Activated CD4-positive, alpha-beta memory T cell treated with anti-CD3 and anti-CD28 coated beads for 36 hours (primary cell): ENCODE results near the gene CCDC39. TPM values are rescaled to one million over a fixed set of nuclear protein-coding genes. Genes with fewer than 3 reads are reported as not detected.

Experiments
- CTCF ChIA-PET: fragments of 350-600 bp; sonication (Branson Sonifier 250); formaldehyde crosslinking; loops from one replicate; lab custom pipeline; 2021; ENCODE audit warnings: antibody characterized with exemption, inconsistent platforms; lab: Charles Lee
- POLR2A ChIA-PET: fragments of 350-600 bp; sonication (Branson Sonifier 250); formaldehyde crosslinking; loops from one replicate; lab custom pipeline; 2021; ENCODE audit warnings: antibody characterized with exemption; lab: Charles Lee
- DNase-seq: peaks from one replicate; pipeline ENCODE4 v3.0.0-alpha.2; 2020
- H3K27ac Mint-ChIP-seq: one replicate; pipeline ENCODE4 v1.8.0; 2021; ENCODE audit warnings: mixed read lengths
- H3K27me3 Mint-ChIP-seq: one replicate; pipeline ENCODE4 v1.8.0; 2021; ENCODE audit warnings: mixed read lengths
- H3K36me3 Mint-ChIP-seq: one replicate; pipeline ENCODE4 v1.8.0; 2021; ENCODE audit warnings: mixed read lengths
- H3K4me1 Mint-ChIP-seq: one replicate; pipeline ENCODE4 v1.8.0; 2021; ENCODE audit warnings: low read depth, mixed read lengths
- H3K4me3 Mint-ChIP-seq: one replicate; pipeline ENCODE4 v1.8.0; 2021; ENCODE audit warnings: mild to moderate bottlenecking, mixed read lengths
- H3K9me3 Mint-ChIP-seq: one replicate; pipeline ENCODE4 v1.8.0; 2021; ENCODE audit warnings: mixed read lengths
- intact Hi-C: fragments of 100-400 bp; cut with micrococcal nuclease; formaldehyde crosslinking; loops from one replicate; pipeline ENCODE4 v1.15.1; 2023
- total RNA-seq, 2 experiments: library from RNA; stranded (reverse); gene quantifications; one replicate each; pipeline ENCODE4 v1.2.3, GENCODE V29; 2021

CCDC39 gene
- not detected for total RNA-seq

- Mint-ChIP-seq H3K9me3 (no peaks in the 10 kb centered on the region), H3K27me3 (peaks cover 27% of the 10 kb centered on the region), H3K4me1 (peaks cover 14% of the 10 kb centered on the region), H3K27ac (no peak within 1 kb of the TSS), H3K4me3 (peak within 1 kb of the TSS; percentile 75), H3K36me3 (no peaks in the 10 kb centered on the region)
- ChIA-PET CTCF (interaction anchor here (0.7 to 1.5 kb wide), 3 partner anchors 14 to 78 kb away, joined by 3 to 4 read pairs (median 3); partner anchors contain the start of gene TTC14), POLR2A (interaction anchor here (0.5 kb wide), 1 partner anchor 296 kb away, joined by 3 read pairs; no protein-coding TSS in a partner anchor)
- peak; percentile 71 for DNase-seq
- intact Hi-C loops = loop anchor here (1.0 to 5.0 kb wide), 3 partner anchors 47 to 308 kb away; partner anchors contain the start of genes DNAJC19 and TTC14
These were observed at the start of gene CCDC39 for GRCh38 chr3:180679178-180680096. Gene CCDC39, minus strand, starts transcription at chr3:180679489. Its CDS starts 109 bp downstream, at chr3:180679380.

GRCh38 chr3:180720012-180720411, 40.7 kb upstream of the CCDC39 start:
- no peak overlapping the region for H3K4me3 Mint-ChIP-seq
- CTCF ChIA-PET = no interaction called here

GRCh38 chr3:180707896-180708295, 28.6 kb upstream of the CCDC39 start:
- H3K27ac Mint-ChIP-seq = no peak overlapping the region
- no peaks in the 10 kb centered on the region for H3K4me1 Mint-ChIP-seq
- no peak overlapping the region for H3K4me3 Mint-ChIP-seq
- ChIA-PET POLR2A (interaction anchor here (0.6 kb wide), 1 partner anchor 29 kb away, joined by 3 read pairs; no protein-coding TSS in a partner anchor), CTCF (no interaction called here)
- intact Hi-C loops = no loop called here
- DNase-seq = no peak
- H3K27me3 Mint-ChIP-seq = peaks cover 5% of the 10 kb centered on the region
- peaks cover 5% of the 10 kb centered on the region for H3K9me3 Mint-ChIP-seq
- no peaks in the 10 kb centered on the region for H3K36me3 Mint-ChIP-seq

More at GRCh38 chr3:180720012-180720411, 40.7 kb upstream of the CCDC39 start:
- intact Hi-C loops = no loop called here
- H3K27ac Mint-ChIP-seq = no peak overlapping the region
- no peaks in the 10 kb centered on the region for H3K4me1 Mint-ChIP-seq
- POLR2A ChIA-PET = no interaction called here
- H3K9me3 Mint-ChIP-seq = no peaks in the 10 kb centered on the region
- DNase-seq = no peak
- no peaks in the 10 kb centered on the region for H3K27me3 Mint-ChIP-seq
- no peaks in the 10 kb centered on the region for H3K36me3 Mint-ChIP-seq

GRCh38 chr3:180705619-180706018, 26.3 kb upstream of the CCDC39 start:
- Mint-ChIP-seq H3K4me3 (no peak overlapping the region), H3K36me3 (no peaks in the 10 kb centered on the region), H3K4me1 (no peaks in the 10 kb centered on the region), H3K27me3 (peaks cover 15% of the 10 kb centered on the region), H3K27ac (no peak overlapping the region), H3K9me3 (peaks cover 5% of the 10 kb centered on the region)
- POLR2A ChIA-PET = no interaction called here
- intact Hi-C loops = no loop called here
- no peak for DNase-seq
- CTCF ChIA-PET = no interaction called here

GRCh38 chr3:180704532-180704931, 25.2 kb upstream of the CCDC39 start:
- H3K4me3 Mint-ChIP-seq = no peak overlapping the region
- ChIA-PET CTCF (no interaction called here), POLR2A (no interaction called here)
- no peak overlapping the region for H3K27ac Mint-ChIP-seq
- H3K36me3 Mint-ChIP-seq = no peaks in the 10 kb centered on the region
- DNase-seq = no peak
- intact Hi-C loops = no loop called here
- no peaks in the 10 kb centered on the region for H3K4me1 Mint-ChIP-seq
- H3K9me3 Mint-ChIP-seq = peaks cover 5% of the 10 kb centered on the region
- peaks cover 15% of the 10 kb centered on the region for H3K27me3 Mint-ChIP-seq

- Mint-ChIP-seq H3K4me3 (no peak overlapping the region), H3K4me1 (no peaks in the 10 kb centered on the region), H3K27me3 (peaks cover 23% of the 10 kb centered on the region), H3K9me3 (peaks cover 5% of the 10 kb centered on the region), H3K36me3 (no peaks in the 10 kb centered on the region), H3K27ac (no peak overlapping the region)
- intact Hi-C loops = no loop called here
- CTCF ChIA-PET = no interaction called here
- POLR2A ChIA-PET = no interaction called here
- DNase-seq = no peak
These were observed 21.7 kb upstream of the CCDC39 start for GRCh38 chr3:180700941-180701340.

GRCh38 chr3:180698760-180699270, 19.5 kb upstream of the CCDC39 start:
- ChIA-PET POLR2A (no interaction called here), CTCF (no interaction called here)
- Mint-ChIP-seq H3K27me3 (peaks cover 25% of the 10 kb centered on the region), H3K4me1 (no peaks in the 10 kb centered on the region), H3K4me3 (no peak overlapping the region), H3K36me3 (no peaks in the 10 kb centered on the region), H3K27ac (no peak overlapping the region), H3K9me3 (peaks cover 4% of the 10 kb centered on the region)
- intact Hi-C loops = no loop called here
- DNase-seq = no peak

GRCh38 chr3:180694321-180694720, 15.0 kb upstream of the CCDC39 start:
- Mint-ChIP-seq H3K27me3 (peaks cover 25% of the 10 kb centered on the region), H3K4me3 (no peak overlapping the region), H3K4me1 (no peaks in the 10 kb centered on the region), H3K36me3 (no peaks in the 10 kb centered on the region), H3K9me3 (no peaks in the 10 kb centered on the region), H3K27ac (no peak overlapping the region)
- ChIA-PET POLR2A (no interaction called here), CTCF (no interaction called here)
- intact Hi-C loops = no loop called here
- DNase-seq = no peak

GRCh38 chr3:180693656-180694055, 14.4 kb upstream of the CCDC39 start:
- peaks cover 20% of the 10 kb centered on the region for H3K27me3 Mint-ChIP-seq
- no peaks in the 10 kb centered on the region for H3K4me1 Mint-ChIP-seq
- CTCF ChIA-PET = interaction anchor here (1.0 kb wide), 1 partner anchor 14 kb away, joined by 4 read pairs; the partner anchor contains the start of gene CCDC39
- intact Hi-C loops = no loop called here
- no peak overlapping the region for H3K4me3 Mint-ChIP-seq
- no peak overlapping the region for H3K27ac Mint-ChIP-seq
- POLR2A ChIA-PET = interaction anchor here (0.6 kb wide), 1 partner anchor 291 kb away, joined by 3 read pairs; no protein-coding TSS in a partner anchor
- no peaks in the 10 kb centered on the region for H3K36me3 Mint-ChIP-seq
- no peak for DNase-seq
- no peaks in the 10 kb centered on the region for H3K9me3 Mint-ChIP-seq

GRCh38 chr3:180690061-180690460, 10.8 kb upstream of the CCDC39 start:
- Mint-ChIP-seq H3K27me3 (peaks cover 22% of the 10 kb centered on the region), H3K27ac (no peak overlapping the region), H3K4me3 (no peak overlapping the region), H3K4me1 (no peaks in the 10 kb centered on the region), H3K9me3 (no peaks in the 10 kb centered on the region), H3K36me3 (no peaks in the 10 kb centered on the region)
- intact Hi-C loops = no loop called here
- CTCF ChIA-PET = interaction anchor here (1.0 kb wide), 1 partner anchor 1011 kb away, joined by 3 read pairs; no protein-coding TSS in a partner anchor
- POLR2A ChIA-PET = no interaction called here
- no peak for DNase-seq

- intact Hi-C loops = loop anchor here (5.0 kb wide), 1 partner anchor 53 kb away; no protein-coding TSS in a partner anchor
- Mint-ChIP-seq H3K36me3 (no peaks in the 10 kb centered on the region), H3K9me3 (no peaks in the 10 kb centered on the region), H3K4me3 (no peak overlapping the region), H3K27ac (no peak overlapping the region), H3K27me3 (peaks cover 14% of the 10 kb centered on the region), H3K4me1 (no peaks in the 10 kb centered on the region)
- no peak for DNase-seq
- POLR2A ChIA-PET = no interaction called here
- CTCF ChIA-PET = interaction anchor here (1.0 kb wide), 1 partner anchor 10 kb away, joined by 3 read pairs; no protein-coding TSS in a partner anchor
These were observed 5.5 kb upstream of the CCDC39 start for GRCh38 chr3:180684807-180685206.

GRCh38 chr3:180683816-180684215, 4.5 kb upstream of the CCDC39 start:
- H3K9me3 Mint-ChIP-seq = no peaks in the 10 kb centered on the region
- peaks cover 19% of the 10 kb centered on the region for H3K27me3 Mint-ChIP-seq
- ChIA-PET CTCF (no interaction called here), POLR2A (no interaction called here)
- no peak for DNase-seq
- no peak overlapping the region for H3K27ac Mint-ChIP-seq
- H3K4me3 Mint-ChIP-seq = no peak overlapping the region
- intact Hi-C loops = loop anchor here (5.0 kb wide), 1 partner anchor 52 kb away; no protein-coding TSS in a partner anchor
- H3K36me3 Mint-ChIP-seq = no peaks in the 10 kb centered on the region
- H3K4me1 Mint-ChIP-seq = peaks cover 5% of the 10 kb centered on the region
